Activated effector memory CD4-positive, alpha-beta T cell treated with anti-CD3 and anti-CD28 coated beads, Interleukin-2, amount 50 U/mL, for 16 hours (primary cell): ENCODE measurements around the gene CHL1.

ENCODE experiments used
- DNase-seq: peaks from one replicate; pipeline ENCODE4 v3.0.0-alpha.2; 2020

CHL1 gene

GRCh38 chr3:411226-411625 is 214.7 kb downstream of the CHL1 start:
- no peak for DNase-seq

GRCh38 chr3:414063-414462 is 217.5 kb downstream of the CHL1 start:
- no peak for DNase-seq

GRCh38 chr3:418239-418929 is 221.8 kb downstream of the CHL1 start:
- DNase-seq = no peak

GRCh38 chr3:420584-420983 is 224.0 kb downstream of the CHL1 start:
- DNase-seq = no peak

GRCh38 chr3:425079-425478 is 228.5 kb downstream of the CHL1 start:
- no peak for DNase-seq

GRCh38 chr3:426072-426471 is 229.5 kb downstream of the CHL1 start:
- no peak for DNase-seq

GRCh38 chr3:427128-427527 is 230.6 kb downstream of the CHL1 start:
- no peak for DNase-seq

GRCh38 chr3:430186-430585 is 233.6 kb downstream of the CHL1 start:
- no peak for DNase-seq

- DNase-seq = no peak
Observed at GRCh38 chr3:435161-435560, 238.6 kb downstream of the CHL1 start.

GRCh38 chr3:436053-436452 is 239.5 kb downstream of the CHL1 start:
- DNase-seq = no peak

- no peak for DNase-seq
Observed at GRCh38 chr3:440826-441225, 244.3 kb downstream of the CHL1 start.

GRCh38 chr3:445960-446359 is 249.4 kb downstream of the CHL1 start:
- no peak for DNase-seq

GRCh38 chr3:447671-448070 is 251.1 kb downstream of the CHL1 start:
- DNase-seq = no peak

GRCh38 chr3:449711-450110 is 253.1 kb downstream of the CHL1 start:
- DNase-seq = no peak

- DNase-seq = no peak
Observed at GRCh38 chr3:452221-452620, 255.7 kb downstream of the CHL1 start.

GRCh38 chr3:453106-453505 is 256.5 kb downstream of the CHL1 start:
- DNase-seq = no peak

- no peak for DNase-seq
Observed at GRCh38 chr3:454986-455385, 258.4 kb downstream of the CHL1 start.

- no peak for DNase-seq
Observed at GRCh38 chr3:458124-458523, 261.6 kb downstream of the CHL1 start.

GRCh38 chr3:458653-459310 is 262.2 kb downstream of the CHL1 start:
- no peak for DNase-seq
